SK-N-SH treated with all-trans-retinoic acid at 6 μM for 48 hours (cell line): ENCODE measurements around the gene RGL2.

Experiments used
- ATAC-seq: fragments of 200-7000 bp; cut with Tn5 transposase; 3 replicates; pipeline ENCODE4 v1.9.1; 2020; ENCODE audit warnings: mild to moderate bottlenecking, moderate library complexity
- ARNTL ChIP-seq: fragments of 450-650 bp; formaldehyde crosslinking; IDR thresholded peaks from 2 replicates; pipeline ENCODE4 v1.5.0; 2020; ENCODE audit warnings: low read depth, mild to moderate bottlenecking, moderate library complexity, borderline replicate concordance
- BACH2 ChIP-seq: fragments of 250-450 bp; sonication (Bioruptor Pico); IDR thresholded peaks from 2 replicates; pipeline ENCODE4 v1.9.0; 2021; ENCODE audit warnings: mild to moderate bottlenecking, borderline replicate concordance
- CSDC2 ChIP-seq: fragments of 250-450 bp; sonication (Bioruptor Pico); IDR thresholded peaks from 2 replicates; pipeline ENCODE4 v1.5.0; 2020; ENCODE audit warnings: mild to moderate bottlenecking, moderate library complexity
- ESRRG ChIP-seq: fragments of 250-450 bp; sonication (Bioruptor Pico); IDR thresholded peaks from 2 replicates; pipeline ENCODE4 v1.6.1; 2021; ENCODE audit warnings: mild to moderate bottlenecking
- ISL1 ChIP-seq: fragments of 250-450 bp; sonication (Bioruptor Pico); IDR thresholded peaks from 2 replicates; pipeline ENCODE4 v2.1.2; 2022; ENCODE audit warnings: mild to moderate bottlenecking, moderate library complexity
- OSR1 ChIP-seq: fragments of 250-450 bp; sonication (Bioruptor Pico); IDR thresholded peaks from 2 replicates; pipeline ENCODE4 v1.8.0; 2022; ENCODE audit warnings: moderate library complexity, mild to moderate bottlenecking, inconsistent platforms
- PPARA ChIP-seq: fragments of 250-450 bp; sonication (Bioruptor Pico); IDR thresholded peaks from 2 replicates; pipeline ENCODE4 v1.5.0; 2020; ENCODE audit warnings: mild to moderate bottlenecking, borderline replicate concordance
- RARB ChIP-seq: fragments of 250-450 bp; sonication (Bioruptor Pico); IDR thresholded peaks from 2 replicates; pipeline ENCODE4 v1.8.0; 2021; ENCODE audit warnings: mild to moderate bottlenecking, moderate library complexity
- TCF4 ChIP-seq: fragments of 250-450 bp; sonication (Bioruptor Pico); IDR thresholded peaks from 2 replicates; pipeline ENCODE4 v1.8.0; 2021; ENCODE audit warnings: mild to moderate bottlenecking, moderate library complexity, borderline replicate concordance
- TOX ChIP-seq: fragments of 250-450 bp; sonication (Bioruptor Pico); IDR thresholded peaks from 2 replicates; pipeline ENCODE4 v1.8.0; 2021; ENCODE audit warnings: mild to moderate bottlenecking, moderate library complexity, borderline replicate concordance
- ZFP3 ChIP-seq: fragments of 250-450 bp; sonication (Bioruptor Pico); IDR thresholded peaks from 2 replicates; pipeline ENCODE4 v1.5.0; 2020; ENCODE audit warnings: mild to moderate bottlenecking, moderate library complexity
- ZFP30 ChIP-seq: fragments of 450-650 bp; formaldehyde crosslinking; IDR thresholded peaks from 2 replicates; pipeline ENCODE4 v1.5.0; 2022; ENCODE audit warnings: mild to moderate bottlenecking, moderate library complexity
- ZNF565 ChIP-seq: fragments of 450-650 bp; formaldehyde crosslinking; conservative IDR thresholded peaks from 2 replicates; pipeline ENCODE4 v1.5.0; 2020; ENCODE audit warnings: low read depth, mild to moderate bottlenecking, moderate library complexity
- ZNF70 ChIP-seq: fragments of 450-650 bp; formaldehyde crosslinking; IDR thresholded peaks from 2 replicates; pipeline ENCODE4 v1.5.0; 2020; ENCODE audit warnings: mild to moderate bottlenecking, moderate library complexity
- ZNF8 ChIP-seq: fragments of 450-650 bp; formaldehyde crosslinking; IDR thresholded peaks from 2 replicates; pipeline ENCODE4 v1.5.0; 2020; ENCODE audit warnings: mild to moderate bottlenecking, moderate library complexity
- TF ChIP-seq, protein P1 (sequence below): fragments of 250-450 bp; sonication (Bioruptor Pico); IDR thresholded peaks from 2 replicates; pipeline ENCODE4 v1.5.1; 2020; ENCODE audit warnings: low read depth, mild to moderate bottlenecking, moderate library complexity
- TF ChIP-seq, protein P2 (sequence below): fragments of 250-450 bp; sonication (Bioruptor Pico); IDR thresholded peaks from 2 replicates; pipeline ENCODE4 v1.8.0; 2020; ENCODE audit warnings: mild to moderate bottlenecking, moderate library complexity, borderline replicate concordance
- TF ChIP-seq, protein P3 (sequence below): fragments of 250-450 bp; sonication (Bioruptor Pico); IDR thresholded peaks from 2 replicates; pipeline ENCODE4 v1.8.0; 2021; ENCODE audit warnings: low read depth, mild to moderate bottlenecking, moderate library complexity, borderline replicate concordance
- TF ChIP-seq, protein P4 (sequence below): fragments of 250-450 bp; sonication (Bioruptor Pico); IDR thresholded peaks from 2 replicates; pipeline ENCODE4 v1.5.0; 2020; ENCODE audit warnings: mild to moderate bottlenecking, moderate library complexity
- TF ChIP-seq, protein P5 (sequence below): fragments of 250-450 bp; sonication (Bioruptor Pico); IDR thresholded peaks from 2 replicates; pipeline ENCODE4 v1.5.1; 2021; ENCODE audit warnings: mild to moderate bottlenecking, moderate library complexity

Gene RGL2

DNA sequence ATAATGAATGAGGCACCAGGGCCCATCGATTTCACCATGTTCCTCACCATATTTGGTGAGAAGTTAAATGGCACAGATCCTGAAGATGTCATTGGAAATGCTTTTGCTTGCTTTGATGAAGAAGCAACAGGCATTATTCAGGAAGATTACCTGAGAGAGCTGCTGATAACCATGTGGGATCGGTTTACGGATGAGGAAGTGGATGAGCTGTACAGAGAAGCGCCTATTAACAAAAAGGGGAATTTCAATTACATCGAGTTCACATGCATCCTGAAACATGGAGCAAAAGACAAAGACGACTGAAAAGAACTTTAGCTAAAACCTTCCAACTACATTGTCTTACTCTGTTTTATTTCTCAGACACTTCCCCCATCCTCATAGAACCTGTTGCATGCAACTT, 40.5 kb upstream of the RGL2 start:
- no peak for ATAC-seq

DNA sequence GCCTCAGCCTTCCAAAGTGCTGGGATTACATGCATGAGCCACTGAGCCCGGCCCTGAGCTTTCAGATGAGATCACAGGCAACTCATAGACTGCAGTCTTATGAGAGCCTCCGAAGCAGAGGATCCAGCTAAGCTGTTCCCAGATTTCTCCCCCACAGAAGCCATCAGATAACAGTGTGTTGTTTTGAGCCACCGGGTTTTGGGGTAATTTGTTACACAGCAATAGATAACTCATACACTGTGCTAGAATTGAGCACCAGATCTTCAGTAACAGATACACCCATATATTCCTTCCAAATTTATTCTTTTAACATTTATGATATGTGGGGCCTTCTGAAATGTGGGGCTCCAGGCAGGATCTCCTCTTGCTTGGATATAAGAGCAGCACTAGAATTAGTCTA, 37.8 kb upstream of the RGL2 start:
- TF ChIP-seq ZFP3 (CRISPR knock-in tag) (no peak), ZNF70 (CRISPR knock-in tag) (no peak), PPARA (CRISPR knock-in tag) (no peak), ZNF565 (CRISPR knock-in tag) (no peak), TOX (CRISPR knock-in tag) (no peak), CSDC2 (CRISPR knock-in tag) (no peak), ARNTL (no peak), ESRRG (no peak), ZNF8 (no peak), BACH2 (CRISPR knock-in tag) (no peak), TCF4 (CRISPR knock-in tag) (no peak), ISL1 (CRISPR knock-in tag) (no peak)
- TF ChIP-seq, protein P1, sequence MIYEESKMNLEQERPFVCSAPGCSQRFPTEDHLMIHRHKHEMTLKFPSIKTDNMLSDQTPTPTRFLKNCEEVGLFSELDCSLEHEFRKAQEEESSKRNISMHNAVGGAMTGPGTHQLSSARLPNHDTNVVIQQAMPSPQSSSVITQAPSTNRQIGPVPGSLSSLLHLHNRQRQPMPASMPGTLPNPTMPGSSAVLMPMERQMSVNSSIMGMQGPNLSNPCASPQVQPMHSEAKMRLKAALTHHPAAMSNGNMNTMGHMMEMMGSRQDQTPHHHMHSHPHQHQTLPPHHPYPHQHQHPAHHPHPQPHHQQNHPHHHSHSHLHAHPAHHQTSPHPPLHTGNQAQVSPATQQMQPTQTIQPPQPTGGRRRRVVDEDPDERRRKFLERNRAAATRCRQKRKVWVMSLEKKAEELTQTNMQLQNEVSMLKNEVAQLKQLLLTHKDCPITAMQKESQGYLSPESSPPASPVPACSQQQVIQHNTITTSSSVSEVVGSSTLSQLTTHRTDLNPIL: no peak
- TF ChIP-seq, protein P2, sequence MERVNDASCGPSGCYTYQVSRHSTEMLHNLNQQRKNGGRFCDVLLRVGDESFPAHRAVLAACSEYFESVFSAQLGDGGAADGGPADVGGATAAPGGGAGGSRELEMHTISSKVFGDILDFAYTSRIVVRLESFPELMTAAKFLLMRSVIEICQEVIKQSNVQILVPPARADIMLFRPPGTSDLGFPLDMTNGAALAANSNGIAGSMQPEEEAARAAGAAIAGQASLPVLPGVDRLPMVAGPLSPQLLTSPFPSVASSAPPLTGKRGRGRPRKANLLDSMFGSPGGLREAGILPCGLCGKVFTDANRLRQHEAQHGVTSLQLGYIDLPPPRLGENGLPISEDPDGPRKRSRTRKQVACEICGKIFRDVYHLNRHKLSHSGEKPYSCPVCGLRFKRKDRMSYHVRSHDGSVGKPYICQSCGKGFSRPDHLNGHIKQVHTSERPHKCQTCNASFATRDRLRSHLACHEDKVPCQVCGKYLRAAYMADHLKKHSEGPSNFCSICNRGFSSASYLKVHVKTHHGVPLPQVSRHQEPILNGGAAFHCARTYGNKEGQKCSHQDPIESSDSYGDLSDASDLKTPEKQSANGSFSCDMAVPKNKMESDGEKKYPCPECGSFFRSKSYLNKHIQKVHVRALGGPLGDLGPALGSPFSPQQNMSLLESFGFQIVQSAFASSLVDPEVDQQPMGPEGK (CRISPR knock-in tag): no peak
- TF ChIP-seq, protein P3, sequence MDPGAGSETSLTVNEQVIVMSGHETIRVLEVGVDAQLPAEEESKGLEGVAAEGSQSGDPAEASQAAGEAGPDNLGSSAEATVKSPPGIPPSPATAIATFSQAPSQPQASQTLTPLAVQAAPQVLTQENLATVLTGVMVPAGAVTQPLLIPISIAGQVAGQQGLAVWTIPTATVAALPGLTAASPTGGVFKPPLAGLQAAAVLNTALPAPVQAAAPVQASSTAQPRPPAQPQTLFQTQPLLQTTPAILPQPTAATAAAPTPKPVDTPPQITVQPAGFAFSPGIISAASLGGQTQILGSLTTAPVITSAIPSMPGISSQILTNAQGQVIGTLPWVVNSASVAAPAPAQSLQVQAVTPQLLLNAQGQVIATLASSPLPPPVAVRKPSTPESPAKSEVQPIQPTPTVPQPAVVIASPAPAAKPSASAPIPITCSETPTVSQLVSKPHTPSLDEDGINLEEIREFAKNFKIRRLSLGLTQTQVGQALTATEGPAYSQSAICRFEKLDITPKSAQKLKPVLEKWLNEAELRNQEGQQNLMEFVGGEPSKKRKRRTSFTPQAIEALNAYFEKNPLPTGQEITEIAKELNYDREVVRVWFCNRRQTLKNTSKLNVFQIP (CRISPR knock-in tag): no peak
- ATAC-seq: no peak

More for the DNA sequence above, 40.5 kb upstream of the RGL2 start:
- TF ChIP-seq ISL1 (CRISPR knock-in tag): no peak
- TF ChIP-seq, protein P1: no peak
- TF ChIP-seq RARB: no peak
- no peak for TF ChIP-seq ZFP30 (CRISPR knock-in tag)
- TF ChIP-seq OSR1 (CRISPR knock-in tag): no peak
- TF ChIP-seq, protein P4, sequence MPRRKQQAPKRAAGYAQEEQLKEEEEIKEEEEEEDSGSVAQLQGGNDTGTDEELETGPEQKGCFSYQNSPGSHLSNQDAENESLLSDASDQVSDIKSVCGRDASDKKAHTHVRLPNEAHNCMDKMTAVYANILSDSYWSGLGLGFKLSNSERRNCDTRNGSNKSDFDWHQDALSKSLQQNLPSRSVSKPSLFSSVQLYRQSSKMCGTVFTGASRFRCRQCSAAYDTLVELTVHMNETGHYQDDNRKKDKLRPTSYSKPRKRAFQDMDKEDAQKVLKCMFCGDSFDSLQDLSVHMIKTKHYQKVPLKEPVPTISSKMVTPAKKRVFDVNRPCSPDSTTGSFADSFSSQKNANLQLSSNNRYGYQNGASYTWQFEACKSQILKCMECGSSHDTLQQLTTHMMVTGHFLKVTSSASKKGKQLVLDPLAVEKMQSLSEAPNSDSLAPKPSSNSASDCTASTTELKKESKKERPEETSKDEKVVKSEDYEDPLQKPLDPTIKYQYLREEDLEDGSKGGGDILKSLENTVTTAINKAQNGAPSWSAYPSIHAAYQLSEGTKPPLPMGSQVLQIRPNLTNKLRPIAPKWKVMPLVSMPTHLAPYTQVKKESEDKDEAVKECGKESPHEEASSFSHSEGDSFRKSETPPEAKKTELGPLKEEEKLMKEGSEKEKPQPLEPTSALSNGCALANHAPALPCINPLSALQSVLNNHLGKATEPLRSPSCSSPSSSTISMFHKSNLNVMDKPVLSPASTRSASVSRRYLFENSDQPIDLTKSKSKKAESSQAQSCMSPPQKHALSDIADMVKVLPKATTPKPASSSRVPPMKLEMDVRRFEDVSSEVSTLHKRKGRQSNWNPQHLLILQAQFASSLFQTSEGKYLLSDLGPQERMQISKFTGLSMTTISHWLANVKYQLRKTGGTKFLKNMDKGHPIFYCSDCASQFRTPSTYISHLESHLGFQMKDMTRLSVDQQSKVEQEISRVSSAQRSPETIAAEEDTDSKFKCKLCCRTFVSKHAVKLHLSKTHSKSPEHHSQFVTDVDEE: no peak
- no peak for TF ChIP-seq ESRRG
- TF ChIP-seq, protein P2 (CRISPR knock-in tag): no peak
- TF ChIP-seq PPARA (CRISPR knock-in tag): no peak
- no peak for TF ChIP-seq ZNF70 (CRISPR knock-in tag)

DNA sequence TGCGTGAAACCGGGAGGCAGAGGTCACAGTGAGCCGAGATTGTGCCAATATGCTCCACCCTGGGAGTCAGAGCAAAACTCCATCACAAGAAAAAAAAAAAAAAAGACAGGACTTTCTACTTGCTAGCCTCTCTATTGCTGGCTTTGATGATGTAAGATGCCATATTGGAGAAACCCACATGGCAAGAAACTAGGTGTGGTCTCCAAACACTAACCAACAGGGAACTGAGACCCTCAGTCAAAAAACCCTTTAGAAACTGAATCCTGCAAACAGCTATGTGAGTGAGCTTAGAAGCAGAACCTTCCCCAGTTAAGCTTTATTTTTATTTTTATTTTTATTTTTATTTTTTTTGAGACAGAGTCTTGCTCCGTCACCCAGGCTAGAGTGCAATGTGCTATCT, 37.2 kb upstream of the RGL2 start:
- ATAC-seq: no peak
- TF ChIP-seq ZNF565 (CRISPR knock-in tag) (no peak), PPARA (CRISPR knock-in tag) (no peak)
- TF ChIP-seq, protein P5, sequence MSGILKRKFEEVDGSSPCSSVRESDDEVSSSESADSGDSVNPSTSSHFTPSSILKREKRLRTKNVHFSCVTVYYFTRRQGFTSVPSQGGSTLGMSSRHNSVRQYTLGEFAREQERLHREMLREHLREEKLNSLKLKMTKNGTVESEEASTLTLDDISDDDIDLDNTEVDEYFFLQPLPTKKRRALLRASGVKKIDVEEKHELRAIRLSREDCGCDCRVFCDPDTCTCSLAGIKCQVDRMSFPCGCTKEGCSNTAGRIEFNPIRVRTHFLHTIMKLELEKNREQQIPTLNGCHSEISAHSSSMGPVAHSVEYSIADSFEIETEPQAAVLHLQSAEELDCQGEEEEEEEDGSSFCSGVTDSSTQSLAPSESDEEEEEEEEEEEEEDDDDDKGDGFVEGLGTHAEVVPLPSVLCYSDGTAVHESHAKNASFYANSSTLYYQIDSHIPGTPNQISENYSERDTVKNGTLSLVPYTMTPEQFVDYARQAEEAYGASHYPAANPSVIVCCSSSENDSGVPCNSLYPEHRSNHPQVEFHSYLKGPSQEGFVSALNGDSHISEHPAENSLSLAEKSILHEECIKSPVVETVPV (CRISPR knock-in tag): no peak
- TF ChIP-seq, all 23 proteins: peak for 0
